Glutamatergic neuron (in vitro differentiated cells): ENCODE data around the gene GABRG3. TPM values are rescaled to one million over a fixed set of nuclear protein-coding genes. Genes with fewer than 3 reads are reported as not detected.

ENCODE experiments used
- DNase-seq: peaks from one replicate; pipeline ENCODE4 v3.0.0; 2022
- H3K27ac Mint-ChIP-seq: one replicate; pipeline ENCODE4 v1.8.0; 2020; ENCODE audit warnings: mild to moderate bottlenecking, mixed read lengths, inconsistent platforms; ENCODE audit not compliant: unreplicated experiment
- H3K27me3 Mint-ChIP-seq: one replicate; pipeline ENCODE4 v1.8.0; 2020; ENCODE audit warnings: mild to moderate bottlenecking, moderate library complexity, mixed read lengths, inconsistent platforms; ENCODE audit not compliant: unreplicated experiment
- H3K36me3 Mint-ChIP-seq: one replicate; pipeline ENCODE4 v1.8.0; 2020; ENCODE audit warnings: mild to moderate bottlenecking, mixed read lengths, inconsistent platforms; ENCODE audit not compliant: unreplicated experiment
- H3K4me1 Mint-ChIP-seq: one replicate; pipeline ENCODE4 v1.8.0; 2020; ENCODE audit warnings: mild to moderate bottlenecking, low read depth, mixed read lengths, inconsistent platforms; ENCODE audit not compliant: unreplicated experiment
- H3K4me3 Mint-ChIP-seq: one replicate; pipeline ENCODE4 v1.8.0; 2020; ENCODE audit warnings: mild to moderate bottlenecking, mixed read lengths, inconsistent platforms; ENCODE audit not compliant: unreplicated experiment
- H3K9me3 Mint-ChIP-seq: one replicate; pipeline ENCODE4 v1.8.0; 2020; ENCODE audit warnings: mild to moderate bottlenecking, moderate library complexity, mixed read lengths, inconsistent platforms; ENCODE audit not compliant: unreplicated experiment
- total RNA-seq: library from RNA; stranded (reverse); fragmentation: NEBNext Ultra II Directional; extraction: Animal tissue kit (Norgen Biotek cat#: 25700); gene quantifications from one replicate; pipeline ENCODE4 v1.2.1, GENCODE V29; 2021; ENCODE audit not compliant: unreplicated experiment
- TF ChIP-seq, protein P1 (sequence below): fragments of 200-600 bp; sonication (generic); IDR thresholded peaks from one replicate; pipeline ENCODE4 v1.5.0; 2021; ENCODE audit not compliant: partially characterized antibody, unreplicated experiment

GABRG3 gene
- total RNA-seq, 1 donor from 2014 or later, result 1.3 TPM

DNA sequence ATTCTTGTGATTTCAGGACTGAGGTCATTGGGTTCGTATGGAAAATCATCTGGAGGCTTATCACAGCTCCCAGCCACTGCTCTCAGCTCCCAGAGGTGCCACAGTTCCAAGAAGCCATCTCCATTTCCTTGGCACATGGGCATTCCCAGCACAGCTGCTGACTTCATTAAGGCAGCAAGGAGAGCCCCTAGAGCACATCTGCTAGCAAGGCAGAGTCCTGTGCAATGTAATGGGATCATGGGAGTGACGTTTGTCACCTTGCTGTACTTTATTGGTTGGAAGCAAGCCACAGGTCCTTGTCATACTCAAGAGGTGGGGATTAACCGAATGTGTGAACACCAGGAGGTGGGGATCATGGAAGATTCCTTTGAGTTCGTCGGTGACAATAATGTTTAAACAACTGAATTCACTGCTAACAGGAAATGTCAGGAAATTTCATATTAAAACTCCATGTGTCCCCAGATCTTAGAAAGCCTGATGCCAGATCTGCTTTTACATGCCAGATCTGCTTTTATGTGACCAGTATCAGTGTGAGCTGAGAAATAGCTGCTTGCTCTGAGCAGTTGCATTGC, 148.8 kb downstream of the GABRG3 start:
- Mint-ChIP-seq H3K27me3 (peaks cover 3% of the 10 kb centered on the region), H3K9me3 (peaks cover 1% of the 10 kb centered on the region), H3K36me3 (no peaks in the 10 kb centered on the region), H3K27ac (no peak overlapping the region), H3K4me3 (no peak overlapping the region), H3K4me1 (no peaks in the 10 kb centered on the region)
- no peak for DNase-seq
- TF ChIP-seq, protein P1, sequence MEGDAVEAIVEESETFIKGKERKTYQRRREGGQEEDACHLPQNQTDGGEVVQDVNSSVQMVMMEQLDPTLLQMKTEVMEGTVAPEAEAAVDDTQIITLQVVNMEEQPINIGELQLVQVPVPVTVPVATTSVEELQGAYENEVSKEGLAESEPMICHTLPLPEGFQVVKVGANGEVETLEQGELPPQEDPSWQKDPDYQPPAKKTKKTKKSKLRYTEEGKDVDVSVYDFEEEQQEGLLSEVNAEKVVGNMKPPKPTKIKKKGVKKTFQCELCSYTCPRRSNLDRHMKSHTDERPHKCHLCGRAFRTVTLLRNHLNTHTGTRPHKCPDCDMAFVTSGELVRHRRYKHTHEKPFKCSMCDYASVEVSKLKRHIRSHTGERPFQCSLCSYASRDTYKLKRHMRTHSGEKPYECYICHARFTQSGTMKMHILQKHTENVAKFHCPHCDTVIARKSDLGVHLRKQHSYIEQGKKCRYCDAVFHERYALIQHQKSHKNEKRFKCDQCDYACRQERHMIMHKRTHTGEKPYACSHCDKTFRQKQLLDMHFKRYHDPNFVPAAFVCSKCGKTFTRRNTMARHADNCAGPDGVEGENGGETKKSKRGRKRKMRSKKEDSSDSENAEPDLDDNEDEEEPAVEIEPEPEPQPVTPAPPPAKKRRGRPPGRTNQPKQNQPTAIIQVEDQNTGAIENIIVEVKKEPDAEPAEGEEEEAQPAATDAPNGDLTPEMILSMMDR, result no peak

DNA sequence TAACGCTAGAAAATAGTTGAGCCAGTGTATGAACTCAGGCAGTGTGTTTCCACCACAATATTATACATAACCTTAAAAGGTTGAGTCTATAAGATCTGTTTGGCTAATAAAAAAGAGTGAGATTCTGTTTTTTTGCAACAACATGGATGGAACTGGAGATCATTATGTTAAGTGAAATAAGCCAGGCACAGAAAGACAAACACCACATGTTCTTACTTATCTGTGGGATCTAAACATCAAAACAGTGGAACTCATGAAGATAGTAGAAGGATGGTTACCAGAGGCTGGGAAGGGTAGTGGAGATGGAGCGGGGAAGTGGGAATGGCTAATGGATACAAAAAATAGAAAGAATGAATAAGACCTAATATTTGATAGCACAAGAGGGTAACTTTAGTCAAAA, 150.7 kb downstream of the GABRG3 start:
- DNase-seq, result no peak
- TF ChIP-seq, protein P1, result no peak
- no peaks in the 10 kb centered on the region for H3K36me3 Mint-ChIP-seq
- H3K4me1 Mint-ChIP-seq, result no peaks in the 10 kb centered on the region
- H3K27me3 Mint-ChIP-seq, result peaks cover 3% of the 10 kb centered on the region
- no peak overlapping the region for H3K27ac Mint-ChIP-seq
- peaks cover 1% of the 10 kb centered on the region for H3K9me3 Mint-ChIP-seq
- H3K4me3 Mint-ChIP-seq, result no peak overlapping the region

DNA sequence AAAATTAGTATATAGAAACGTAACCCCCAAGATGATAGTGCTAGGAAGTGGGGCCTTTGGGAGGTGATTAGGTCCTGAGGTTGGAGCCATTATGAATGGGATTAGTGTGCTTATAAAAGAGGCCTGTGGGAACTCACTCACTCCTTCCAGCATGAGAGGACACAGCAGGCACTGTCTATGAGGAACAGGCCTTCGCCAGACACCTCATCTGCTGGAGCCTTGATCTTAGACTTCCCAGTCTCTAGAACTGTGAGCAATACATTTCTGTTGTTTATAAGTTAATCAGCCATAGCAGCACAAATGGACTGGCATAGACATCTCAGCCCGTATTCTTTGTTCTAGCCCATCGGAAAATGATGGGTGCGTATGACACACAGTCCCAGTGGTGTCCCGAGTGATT, 152.3 kb downstream of the GABRG3 start:
- H3K4me1 Mint-ChIP-seq, result no peaks in the 10 kb centered on the region
- no peak for DNase-seq
- TF ChIP-seq, protein P1, result no peak
- H3K4me3 Mint-ChIP-seq, result no peak overlapping the region
- H3K27me3 Mint-ChIP-seq, result peaks cover 3% of the 10 kb centered on the region
- no peaks in the 10 kb centered on the region for H3K36me3 Mint-ChIP-seq
- peaks cover 1% of the 10 kb centered on the region for H3K9me3 Mint-ChIP-seq
- no peak overlapping the region for H3K27ac Mint-ChIP-seq

DNA sequence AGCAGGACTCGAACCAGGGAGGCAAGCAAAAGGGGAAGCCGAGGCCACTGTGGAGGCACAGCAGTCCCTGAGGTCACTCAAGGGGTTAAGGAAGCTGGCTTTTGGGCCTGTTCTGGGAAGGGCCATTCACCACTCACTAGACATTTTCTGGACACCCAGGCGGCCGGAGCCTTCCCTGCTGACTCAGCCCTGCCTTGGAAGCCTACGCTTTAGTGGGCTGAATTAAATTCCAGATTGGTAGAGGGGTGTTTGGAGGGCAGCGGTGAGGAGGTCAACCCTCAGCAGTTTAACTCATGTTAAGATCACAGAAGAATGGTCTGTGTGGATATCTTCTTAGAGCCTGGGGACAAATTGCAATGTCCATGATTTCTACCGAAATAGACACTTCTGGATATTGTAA, 152.8 kb downstream of the GABRG3 start:
- no peak overlapping the region for H3K4me3 Mint-ChIP-seq
- no peaks in the 10 kb centered on the region for H3K36me3 Mint-ChIP-seq
- no peaks in the 10 kb centered on the region for H3K4me1 Mint-ChIP-seq
- peaks cover 3% of the 10 kb centered on the region for H3K27me3 Mint-ChIP-seq
- H3K9me3 Mint-ChIP-seq, result peaks cover 1% of the 10 kb centered on the region
- DNase-seq, result no peak
- H3K27ac Mint-ChIP-seq, result no peak overlapping the region
- TF ChIP-seq, protein P1, result no peak

DNA sequence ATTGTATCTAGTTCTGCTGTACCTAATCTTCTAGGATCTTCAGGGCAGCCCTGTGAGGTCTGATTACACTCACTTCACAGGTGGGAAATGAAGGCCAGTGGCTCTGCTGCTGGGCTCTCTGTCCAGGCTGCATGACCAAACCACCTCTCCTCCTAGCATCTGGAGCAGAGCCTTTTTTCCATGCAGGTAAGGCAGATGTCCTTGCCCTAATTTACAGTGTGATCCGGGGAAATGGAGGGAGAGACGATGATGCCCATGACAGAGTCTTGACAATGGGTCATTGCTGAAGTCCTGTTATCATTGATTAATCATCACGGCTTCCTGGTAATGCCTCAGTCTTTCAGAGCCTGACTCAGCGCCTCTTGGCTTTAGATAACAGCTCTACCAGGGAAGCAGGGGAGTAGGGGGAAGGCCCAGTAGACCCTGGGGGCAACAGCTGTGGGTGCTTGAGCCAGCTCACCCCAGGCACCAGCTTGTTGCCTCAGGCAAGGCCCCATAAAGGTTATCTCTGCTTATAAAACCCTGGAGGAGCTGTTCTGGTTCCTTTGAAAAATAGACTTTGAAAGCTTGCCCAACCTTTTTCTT, 153.4 kb downstream of the GABRG3 start:
- H3K4me3 Mint-ChIP-seq, result no peak overlapping the region
- no peak overlapping the region for H3K27ac Mint-ChIP-seq
- peaks cover 1% of the 10 kb centered on the region for H3K9me3 Mint-ChIP-seq
- DNase-seq, result no peak
- TF ChIP-seq, protein P1, result no peak
- H3K27me3 Mint-ChIP-seq, result peaks cover 3% of the 10 kb centered on the region
- H3K36me3 Mint-ChIP-seq, result no peaks in the 10 kb centered on the region
- no peaks in the 10 kb centered on the region for H3K4me1 Mint-ChIP-seq
